GM10248 (cell line): Measurements from ENCODE around the gene GPS2.

Experiments used
- CTCF ChIA-PET: fragments of 300-600 bp; sonication (Branson Sonifier 250); formaldehyde crosslinking; extraction: SDS; loops from one replicate; lab custom pipeline; 2021; ENCODE audit warnings: antibody characterized with exemption; lab: Yijun Ruan, JAX
- POLR2A ChIA-PET: fragments of 350-650 bp; sonication (Branson Sonifier 250); formaldehyde crosslinking; extraction: SDS; loops from one replicate; lab custom pipeline; 2020; ENCODE audit warnings: antibody characterized with exemption; lab: Yijun Ruan, JAX
- DNase-seq: peaks from one replicate; pipeline ENCODE4 v3.0.0; 2012; ENCODE audit errors: extremely low spot score
- CTCF ChIP-seq: IDR thresholded peaks from 2 replicates; pipeline ENCODE4 v1.5.1; 2012; ENCODE audit warnings: mild to moderate bottlenecking, low read depth; ENCODE audit errors: extremely low read depth, missing control alignments, control extremely low read depth

GPS2 gene

GRCh38 chr17:7292194-7292593, 23.0 kb downstream of the GPS2 start:
- no peak for DNase-seq
- no peak for TF ChIP-seq CTCF
- POLR2A ChIA-PET: no interaction called here
- CTCF ChIA-PET: interaction anchor here (1.1 to 3.4 kb wide), 5 partner anchors 10 to 32 kb away, joined by 3 to 20 read pairs (median 4); partner anchors contain the start of gene SLC2A4

GRCh38 chr17:7290685-7291084, 24.5 kb downstream of the GPS2 start:
- ChIA-PET CTCF (interaction anchor here (1.7 to 3.4 kb wide), 3 partner anchors 8 to 65 kb away, joined by 5 to 20 read pairs (median 7); partner anchors contain the start of gene SLC2A4), POLR2A (no interaction called here)
- no peak for TF ChIP-seq CTCF
- DNase-seq: no peak

- no peak for DNase-seq
- ChIA-PET POLR2A (interaction anchor here (0.6 kb wide), 1 partner anchor 15 kb away, joined by 3 read pairs; no protein-coding TSS in a partner anchor), CTCF (interaction anchor here (1.3 to 2.1 kb wide), 2 partner anchors 9 to 66 kb away, joined by 5 read pairs; partner anchors contain the start of gene SLC2A4)
- no peak for TF ChIP-seq CTCF
Measured at GRCh38 chr17:7290166-7290565, 25.0 kb downstream of the GPS2 start.

- POLR2A ChIA-PET: interaction anchor here (0.6 kb wide), 1 partner anchor 16 kb away, joined by 3 read pairs; no protein-coding TSS in a partner anchor
- TF ChIP-seq CTCF: no peak
- CTCF ChIA-PET: interaction anchor here (1.3 to 2.1 kb wide), 2 partner anchors 8 to 67 kb away, joined by 5 read pairs; partner anchors contain the start of gene SLC2A4
- no peak for DNase-seq
Measured at GRCh38 chr17:7289256-7290032, 25.7 kb downstream of the GPS2 start.

- no peak for DNase-seq
- TF ChIP-seq CTCF: no peak
- ChIA-PET CTCF (interaction anchor here (1.3 to 8.4 kb wide), 4 partner anchors 8 to 275 kb away, joined by 3 to 80 read pairs (median 4); no protein-coding TSS in a partner anchor), POLR2A (no interaction called here)
Measured at GRCh38 chr17:7285679-7286078, 29.5 kb downstream of the GPS2 start.

- POLR2A ChIA-PET: no interaction called here
- CTCF ChIA-PET: interaction anchor here (0.6 to 8.4 kb wide), 5 partner anchors 9 to 276 kb away, joined by 3 to 80 read pairs (median 3); no protein-coding TSS in a partner anchor
Measured at GRCh38 chr17:7284911-7285310, 30.2 kb downstream of the GPS2 start.

More at GRCh38 chr17:7284911-7285310, 30.2 kb downstream of the GPS2 start:
- no peak for TF ChIP-seq CTCF
- no peak for DNase-seq
